GM18867 (cell line): ENCODE data around the gene RALGAPA2.
"Not testable (repeated sequence)": the region's sequence is repeated elsewhere in the genome, so short reads cannot be mapped to it uniquely, and the experiment has no call there.

ENCODE experiments used
- ATAC-seq: cut with Tn5 transposase; IDR thresholded peaks from one replicate; pipeline ENCODE4 v1.9.1; 2021; ENCODE audit warnings: mild to moderate bottlenecking, moderate library complexity; ENCODE audit not compliant: unreplicated experiment

Gene RALGAPA2

GRCh38 chr20:20359628-20360027 lies 352.8 kb downstream of the RALGAPA2 start:
- no peak for ATAC-seq

- no peak for ATAC-seq
Measured at GRCh38 chr20:20358801-20359200, 353.6 kb downstream of the RALGAPA2 start.

DNA sequence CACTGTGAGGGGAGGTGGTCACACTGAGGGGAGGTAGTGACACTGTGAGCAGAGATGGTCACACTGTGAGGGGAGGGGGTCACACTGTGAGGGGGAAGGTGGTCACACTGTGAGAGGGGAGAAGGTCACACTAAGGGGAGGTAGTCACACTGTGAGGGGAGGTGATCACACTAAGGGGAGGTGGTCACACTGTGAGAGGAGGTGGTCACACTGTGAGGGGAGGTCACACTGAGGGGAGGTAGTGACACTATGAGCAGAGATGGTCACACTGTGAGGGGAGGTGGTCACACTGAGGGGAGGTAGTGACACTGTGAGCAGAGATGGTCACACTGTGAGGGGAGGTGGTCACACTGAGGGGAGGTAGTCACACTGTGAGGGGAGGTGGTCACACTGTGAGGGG lies 356.9 kb downstream of the RALGAPA2 start:
- not testable (repeated sequence) for ATAC-seq

GRCh38 chr20:20353576-20353975 lies 358.9 kb downstream of the RALGAPA2 start:
- ATAC-seq, result no peak

DNA sequence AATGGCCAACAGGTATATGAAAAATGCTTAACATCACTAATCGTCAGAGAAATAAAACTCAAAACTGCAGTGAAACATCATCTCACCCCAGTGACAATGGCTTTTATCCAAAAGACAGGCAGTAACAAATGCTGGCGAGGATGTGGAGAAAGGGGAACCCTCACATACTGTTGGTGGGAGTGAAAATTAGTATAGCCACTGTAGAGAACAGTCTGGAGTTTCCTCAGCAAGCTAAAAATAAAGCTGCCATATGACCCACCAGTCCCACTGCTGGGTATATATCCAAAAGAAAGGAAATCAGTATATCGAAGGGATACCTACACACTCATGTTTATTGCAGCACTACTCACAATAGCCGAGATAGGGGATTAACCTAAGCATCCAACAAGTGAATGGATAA lies 368.0 kb downstream of the RALGAPA2 start:
- no peak for ATAC-seq

DNA sequence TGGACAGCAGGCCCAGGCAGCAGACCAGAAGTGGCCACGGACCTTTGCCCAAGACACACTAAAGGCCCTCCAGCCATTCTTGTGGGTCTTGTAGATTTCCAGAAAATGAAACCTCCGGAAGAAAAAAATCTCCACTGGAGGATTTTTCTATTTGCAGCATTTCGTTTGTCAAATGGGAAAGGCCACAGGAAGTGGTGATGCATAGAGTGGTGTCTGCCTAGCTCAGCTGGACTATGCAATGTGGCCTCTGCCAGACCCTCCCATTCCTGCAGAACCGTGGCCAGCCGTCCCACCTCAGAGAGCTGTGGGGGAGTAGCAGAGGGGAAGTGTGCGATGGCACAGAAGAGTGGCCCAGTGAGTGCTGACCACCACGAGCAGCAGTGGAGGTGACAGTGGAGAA lies 368.5 kb downstream of the RALGAPA2 start:
- no peak for ATAC-seq
